A549 (cell line): ENCODE results near the gene RAB40A. TPM values are rescaled to one million over a fixed set of nuclear protein-coding genes. Genes with fewer than 3 reads are reported as not detected.
A peak's percentile ranks its signal among the peaks of the same experiment; 100 is the strongest.

Experiments used
- ATAC-seq, 2 experiments: fragments of 200-7000 bp in 1 of 2; fragments of >200 bp in 1 of 2; cut with Nextera tagmentation in 1 of 2; cut with Tn5 transposase in 1 of 2; 3 replicates each; pipeline versions ENCODE4 v1.8.0 to v1.9.1; 2018 to 2020; ENCODE audit warnings: mild to moderate bottlenecking in 1 of 2, moderate library complexity in 1 of 2
- CTCF ChIA-PET: fragments of 300-600 bp; sonication (Branson Sonifier 250); formaldehyde crosslinking; extraction: SDS; loops from one replicate; lab custom pipeline; 2021; ENCODE audit warnings: antibody characterized with exemption, inconsistent platforms; lab: Yijun Ruan, JAX
- POLR2A ChIA-PET: fragments of 350-600 bp; formaldehyde crosslinking; extraction: SDS; loops from one replicate; lab custom pipeline; 2021; ENCODE audit warnings: antibody characterized with exemption, inconsistent platforms; lab: Yijun Ruan, JAX
- DNase-seq, 2 experiments: peaks; one replicate each; pipeline versions ENCODE4 v3.0.0 to v3.0.0-alpha.2; 2011 to 2016; ENCODE audit warnings: low read depth in 1 of 2, low spot score in 1 of 2
- FAIRE-seq: peaks from 2 replicates; lab custom pipeline; 2011; peaks lifted over from hg19 to GRCh38; lab: Jason Lieb, UNC
- H3K27ac ChIP-seq, 2 experiments: fragments of >200 bp; sonication (Bioruptor Twin); formaldehyde crosslinking; 3 replicates each; pipeline ENCODE4 v1.5.1; 2016 to 2017
- H3K4me1 ChIP-seq: fragments of >200 bp; sonication (Bioruptor Twin); formaldehyde crosslinking; 3 replicates; pipeline ENCODE4 v1.6.1; 2016
- H3K4me2 ChIP-seq: fragments of >200 bp; sonication (Bioruptor Twin); formaldehyde crosslinking; 3 replicates; pipeline ENCODE4 v1.6.1; 2016
- H3K4me3 ChIP-seq: fragments of >200 bp; sonication (Bioruptor Twin); formaldehyde crosslinking; 3 replicates; pipeline ENCODE4 v1.5.1; 2016
- H3K9me3 ChIP-seq: fragments of >200 bp; sonication (Bioruptor Twin); formaldehyde crosslinking; 3 replicates; pipeline ENCODE4 v1.6.1; 2016
- CBX2 ChIP-seq: fragments of 200-600 bp; sonication (generic); IDR thresholded peaks from 2 replicates; pipeline ENCODE4 v1.6.1; 2016; ENCODE audit warnings: low read depth, mild to moderate bottlenecking, borderline replicate concordance
- EHF ChIP-seq: fragments of 250-450 bp; sonication (Bioruptor Pico); IDR thresholded peaks from 2 replicates; pipeline ENCODE4 v1.5.0; 2020; ENCODE audit warnings: mild to moderate bottlenecking
- EHMT2 ChIP-seq: fragments of 200-600 bp; sonication (generic); IDR thresholded peaks from 2 replicates; pipeline ENCODE4 v1.6.1; 2016; ENCODE audit warnings: antibody characterized with exemption, low read depth, mild to moderate bottlenecking, moderate library complexity
- ESRRA ChIP-seq: fragments of 150-350 bp; IDR thresholded peaks from 2 replicates; pipeline ENCODE4 v1.6.1; 2014; ENCODE audit warnings: mild to moderate bottlenecking, low read length, borderline replicate concordance
- FOXS1 ChIP-seq: fragments of 250-450 bp; sonication (Bioruptor Pico); IDR thresholded peaks from 2 replicates; pipeline ENCODE4 v1.5.0; 2020; ENCODE audit warnings: mild to moderate bottlenecking, moderate library complexity
- GATA3 ChIP-seq: IDR thresholded peaks from 2 replicates; pipeline ENCODE4 v1.6.1; 2012; ENCODE audit warnings: borderline replicate concordance
- HDAC2 ChIP-seq: fragments of 200-600 bp; sonication (generic); IDR thresholded peaks from 2 replicates; pipeline ENCODE4 v1.6.1; 2016
- HEYL ChIP-seq: fragments of 250-450 bp; sonication (Bioruptor Pico); IDR thresholded peaks from 2 replicates; pipeline ENCODE4 v1.8.0; 2021; ENCODE audit warnings: mild to moderate bottlenecking, moderate library complexity
- HOXA7 ChIP-seq: fragments of 250-450 bp; sonication (Bioruptor Pico); IDR thresholded peaks from 2 replicates; pipeline ENCODE4 v1.5.0; 2020; ENCODE audit warnings: mild to moderate bottlenecking, moderate library complexity
- HOXB5 ChIP-seq: fragments of 250-450 bp; sonication (Bioruptor Pico); IDR thresholded peaks from 2 replicates; pipeline ENCODE4 v1.5.0; 2020; ENCODE audit warnings: mild to moderate bottlenecking, moderate library complexity
- JUN ChIP-seq, 2 experiments: fragments of >200 bp; sonication (Bioruptor Twin); formaldehyde crosslinking; IDR thresholded peaks; 2 replicates in 1 of 2; 3 replicates in 1 of 2; pipeline ENCODE4 v1.6.1; 2016 to 2017
- JUNB ChIP-seq: fragments of >200 bp; sonication (Bioruptor Twin); formaldehyde crosslinking; IDR thresholded peaks from 2 replicates; pipeline ENCODE4 v1.6.1; 2016
- KDM1A ChIP-seq: fragments of 200-600 bp; sonication (generic); IDR thresholded peaks from 2 replicates; pipeline ENCODE4 v1.6.1; 2016; ENCODE audit warnings: low read depth, mild to moderate bottlenecking
- MAFK ChIP-seq: fragments of 450-650 bp; IDR thresholded peaks from 2 replicates; pipeline ENCODE4 v1.6.1; 2014; ENCODE audit not compliant: partially characterized antibody
- MYC ChIP-seq: IDR thresholded peaks from 2 replicates; pipeline ENCODE4 v1.6.1; 2012; ENCODE audit warnings: mild to moderate bottlenecking, inconsistent platforms, low read length, improper control_type of control experiment, borderline replicate concordance
- NR3C1 ChIP-seq: fragments of >200 bp; sonication (Bioruptor Twin); formaldehyde crosslinking; IDR thresholded peaks from 3 replicates; pipeline ENCODE4 v1.6.1; 2017
- RAD21 ChIP-seq, 2 experiments: fragments of >200 bp in 1 of 2; sonication (Bioruptor Twin) in 1 of 2; formaldehyde crosslinking in 1 of 2; IDR thresholded peaks in 1 of 2; conservative IDR thresholded peaks in 1 of 2; 2 replicates in 1 of 2; 3 replicates in 1 of 2; pipeline ENCODE4 v1.6.1; 2012 to 2018; ENCODE audit warnings: inconsistent platforms in 1 of 2
- RCOR1 ChIP-seq: fragments of 150-350 bp; IDR thresholded peaks from 2 replicates; pipeline ENCODE4 v1.6.1; 2014; ENCODE audit warnings: antibody characterized with exemption, low read length, low read depth
- RFX5 ChIP-seq: fragments of 450-650 bp; IDR thresholded peaks from 2 replicates; pipeline ENCODE4 v1.7.1; 2014; ENCODE audit warnings: antibody characterized with exemption, mild to moderate bottlenecking, moderate library complexity
- RNF2 ChIP-seq: fragments of 200-600 bp; sonication (generic); IDR thresholded peaks from 2 replicates; pipeline ENCODE4 v1.6.1; 2016; ENCODE audit warnings: low read depth, mild to moderate bottlenecking, antibody characterized with exemption, moderate library complexity, borderline replicate concordance
- TFCP2L1 ChIP-seq: fragments of 250-450 bp; sonication (Bioruptor Pico); IDR thresholded peaks from 2 replicates; pipeline ENCODE4 v1.5.0; 2021; ENCODE audit warnings: mild to moderate bottlenecking
- TP53 ChIP-seq: fragments of 250-450 bp; sonication (Bioruptor Pico); IDR thresholded peaks from 2 replicates; pipeline ENCODE4 v1.5.0; 2021; ENCODE audit warnings: mild to moderate bottlenecking, moderate library complexity
- ZC3H11A ChIP-seq: fragments of 450-650 bp; IDR thresholded peaks from 2 replicates; pipeline ENCODE4 v1.6.1; 2014; ENCODE audit warnings: antibody characterized with exemption, mild to moderate bottlenecking
- ZFP36 ChIP-seq: fragments of 450-650 bp; IDR thresholded peaks from 2 replicates; pipeline ENCODE4 v1.6.1; 2014; ENCODE audit warnings: borderline replicate concordance; ENCODE audit not compliant: partially characterized antibody
- ZNF302 ChIP-seq: fragments of 250-450 bp; sonication (Bioruptor Pico); IDR thresholded peaks from 2 replicates; pipeline ENCODE4 v1.9.0; 2021; ENCODE audit warnings: inconsistent platforms, mild to moderate bottlenecking, moderate library complexity
- WGBS: methylation state at CpG from one replicate; pipeline ENCODE4 v1.1.6; 2017; ENCODE audit errors: missing lambda C conversion rate; 5-methylcytosine and 5-hydroxymethylcytosine counted together
- polyA plus RNA-seq, 4 experiments: library from polyadenylated mRNA; depleted of rRNA in 3 of 4; stranded (reverse); fragments of >200 nt; fragmentation: RNase III in 1 of 4; extraction: RNeasy Plus Mini Kit Qiagen cat#74134 plus additional on column Dnase treatment in 1 of 4; gene quantifications; 2 replicates in 3 of 4; 3 replicates in 1 of 4; pipeline ENCODE4 v1.2.3, GENCODE V29; 2011 to 2017
- TF ChIP-seq, protein P1 (sequence below): fragments of 250-450 bp; sonication (Bioruptor Pico); IDR thresholded peaks from 2 replicates; pipeline ENCODE4 v1.5.0; 2020; ENCODE audit warnings: low read depth, mild to moderate bottlenecking, moderate library complexity
- TF ChIP-seq, protein P2 (sequence below): IDR thresholded peaks from 2 replicates; pipeline ENCODE4 v1.6.1; 2012; ENCODE audit warnings: low read depth, borderline replicate concordance
- TF ChIP-seq, protein P3 (sequence below): fragments of 200-600 bp; sonication (generic); IDR thresholded peaks from 2 replicates; pipeline ENCODE4 v1.6.1; 2016; ENCODE audit warnings: antibody characterized with exemption, mild to moderate bottlenecking, moderate library complexity

The RAB40A gene
- polyA plus RNA-seq, 2 of the 4 experiments (the other 2 are of a cell fraction), result 0.03 TPM; not detected in 1

DNA sequence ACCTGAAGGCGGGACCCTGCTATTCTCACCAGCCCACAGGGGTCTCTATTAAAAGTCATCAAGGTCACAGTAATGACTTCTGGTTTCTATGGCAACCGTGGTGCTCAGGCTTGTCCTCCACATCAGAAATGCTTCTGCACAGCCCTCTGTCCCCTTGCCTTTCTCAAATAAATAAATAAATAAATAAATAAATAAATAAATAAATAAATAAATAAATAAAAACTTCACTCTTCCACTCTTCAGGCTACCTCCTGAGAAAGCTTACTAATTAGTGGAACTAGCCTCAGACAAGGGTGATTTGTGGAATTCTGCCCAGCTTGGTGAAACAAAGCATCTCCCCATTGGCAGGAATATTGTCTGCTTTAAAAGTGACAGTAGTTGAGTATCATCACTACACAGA, 5.5 kb upstream of the RAB40A start:
- DNase-seq, result no peak
- peak; percentile 67 for TF ChIP-seq ZC3H11A
- TF ChIP-seq HEYL (CRISPR knock-in tag), result no peak
- TF ChIP-seq, all 56 proteins: peak for 1
- WGBS, result 34% methylated on average over 2 of the region's 2 CpGs
- Histone ChIP-seq H3K27ac (no peak overlapping the region), H3K4me1 (no peaks in the 10 kb centered on the region), H3K9me3 (no peaks in the 10 kb centered on the region), H3K4me3 (no peak overlapping the region), H3K4me2 (no peak overlapping the region)
- ChIA-PET POLR2A (no interaction called here), CTCF (interaction anchor here (0.7 to 2.1 kb wide), 2 partner anchors 8 to 611 kb away, joined by 3 to 9 read pairs; no protein-coding TSS in a partner anchor)
- no peak for FAIRE-seq
- no peak for ATAC-seq

DNA sequence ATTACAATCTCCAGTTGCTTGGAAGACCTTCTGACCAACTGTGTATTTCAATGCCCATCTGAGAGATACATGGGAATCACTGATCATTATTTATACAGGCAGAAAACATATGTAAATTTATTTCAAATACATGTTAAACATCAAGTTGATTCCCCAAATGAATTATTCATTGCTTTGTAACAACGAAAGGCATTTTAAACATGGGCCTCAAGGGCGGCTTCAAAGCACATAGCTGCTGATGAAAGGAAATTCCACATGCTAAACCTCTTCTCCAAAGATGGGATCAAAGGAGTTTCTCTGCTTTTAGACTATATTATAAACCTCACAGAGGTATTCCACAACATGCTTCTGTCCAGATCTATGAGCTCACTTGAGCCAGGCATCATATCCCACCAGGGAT, 4.3 kb upstream of the RAB40A start:
- WGBS, result 34% methylated on average over 2 of the region's 2 CpGs
- CTCF ChIA-PET, result interaction anchor here (2.1 kb wide), 1 partner anchor 10 kb away, joined by 9 read pairs; no protein-coding TSS in a partner anchor

DNA sequence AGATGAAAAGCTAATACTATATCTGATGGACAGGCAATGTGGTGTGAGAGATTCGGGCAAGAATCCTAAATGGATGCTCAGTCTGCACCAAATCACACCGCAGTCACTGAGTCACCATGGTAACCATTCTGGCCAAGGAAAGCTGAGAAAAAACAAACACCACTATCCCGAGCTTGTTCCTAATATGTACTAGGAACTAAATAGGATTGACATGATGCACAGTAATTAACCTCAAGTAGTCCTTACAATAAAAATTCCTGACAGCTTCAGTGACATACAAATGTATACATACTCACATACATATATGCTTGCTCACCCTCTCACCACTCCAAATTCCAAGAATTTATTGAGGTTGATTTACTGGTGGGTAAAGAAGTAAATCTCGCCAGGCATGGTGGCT, 1.1 kb upstream of the RAB40A start:
- FAIRE-seq (no peak), ATAC-seq (no peak)
- WGBS, result 27% methylated on average over 4 of the region's 4 CpGs
- H3K4me3 ChIP-seq, result no peak overlapping the region
- TF ChIP-seq CBX2 (no peak), TP53 (CRISPR knock-in tag) (no peak), JUNB (no peak), KDM1A (no peak), RNF2 (no peak), FOXS1 (CRISPR knock-in tag) (no peak), HOXB5 (CRISPR knock-in tag) (no peak), NR3C1 (no peak), RAD21 (conservative IDR thresholded peaks at IDR 0.05 in 1 of 2, IDR thresholded peaks at IDR 0.05 in 1 of 2) (no peak), RCOR1 (no peak), ZC3H11A (no peak), ZFP36 (no peak), GATA3 (no peak), JUN (IDR thresholded peaks at IDR 0.05) (no peak), MYC (no peak), ZNF302 (CRISPR knock-in tag) (no peak)
- TF ChIP-seq, protein P1, sequence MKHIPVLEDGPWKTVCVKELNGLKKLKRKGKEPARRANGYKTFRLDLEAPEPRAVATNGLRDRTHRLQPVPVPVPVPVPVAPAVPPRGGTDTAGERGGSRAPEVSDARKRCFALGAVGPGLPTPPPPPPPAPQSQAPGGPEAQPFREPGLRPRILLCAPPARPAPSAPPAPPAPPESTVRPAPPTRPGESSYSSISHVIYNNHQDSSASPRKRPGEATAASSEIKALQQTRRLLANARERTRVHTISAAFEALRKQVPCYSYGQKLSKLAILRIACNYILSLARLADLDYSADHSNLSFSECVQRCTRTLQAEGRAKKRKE (CRISPR knock-in tag), result no peak
- TF ChIP-seq, all 56 proteins: peak for 0
- DNase-seq, result no peak
- H3K9me3 ChIP-seq, result no peaks in the 10 kb centered on the region
- no peak overlapping the region for H3K4me2 ChIP-seq
- H3K4me1 ChIP-seq, result no peaks in the 10 kb centered on the region
- ChIA-PET CTCF (interaction anchor here (0.7 kb wide), 1 partner anchor 110 kb away, joined by 3 read pairs; no protein-coding TSS in a partner anchor), POLR2A (no interaction called here)
- no peak overlapping the region for H3K27ac ChIP-seq

More for the DNA sequence above, 4.3 kb upstream of the RAB40A start:
- POLR2A ChIA-PET, result no interaction called here
- Histone ChIP-seq H3K4me1 (no peaks in the 10 kb centered on the region), H3K9me3 (no peaks in the 10 kb centered on the region), H3K4me3 (no peak overlapping the region), H3K4me2 (no peak overlapping the region), H3K27ac (no peak overlapping the region)
- FAIRE-seq, result peak; percentile 46
- DNase-seq, result no peak
- TF ChIP-seq TFCP2L1 (CRISPR knock-in tag) (no peak), NR3C1 (no peak), HDAC2 (no peak), HOXA7 (CRISPR knock-in tag) (no peak), RFX5 (no peak), EHMT2 (no peak), EHF (no peak), KDM1A (no peak), ESRRA (no peak), MAFK (no peak)
- TF ChIP-seq, protein P2, sequence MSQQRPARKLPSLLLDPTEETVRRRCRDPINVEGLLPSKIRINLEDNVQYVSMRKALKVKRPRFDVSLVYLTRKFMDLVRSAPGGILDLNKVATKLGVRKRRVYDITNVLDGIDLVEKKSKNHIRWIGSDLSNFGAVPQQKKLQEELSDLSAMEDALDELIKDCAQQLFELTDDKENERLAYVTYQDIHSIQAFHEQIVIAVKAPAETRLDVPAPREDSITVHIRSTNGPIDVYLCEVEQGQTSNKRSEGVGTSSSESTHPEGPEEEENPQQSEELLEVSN, result no peak
- TF ChIP-seq, protein P3, sequence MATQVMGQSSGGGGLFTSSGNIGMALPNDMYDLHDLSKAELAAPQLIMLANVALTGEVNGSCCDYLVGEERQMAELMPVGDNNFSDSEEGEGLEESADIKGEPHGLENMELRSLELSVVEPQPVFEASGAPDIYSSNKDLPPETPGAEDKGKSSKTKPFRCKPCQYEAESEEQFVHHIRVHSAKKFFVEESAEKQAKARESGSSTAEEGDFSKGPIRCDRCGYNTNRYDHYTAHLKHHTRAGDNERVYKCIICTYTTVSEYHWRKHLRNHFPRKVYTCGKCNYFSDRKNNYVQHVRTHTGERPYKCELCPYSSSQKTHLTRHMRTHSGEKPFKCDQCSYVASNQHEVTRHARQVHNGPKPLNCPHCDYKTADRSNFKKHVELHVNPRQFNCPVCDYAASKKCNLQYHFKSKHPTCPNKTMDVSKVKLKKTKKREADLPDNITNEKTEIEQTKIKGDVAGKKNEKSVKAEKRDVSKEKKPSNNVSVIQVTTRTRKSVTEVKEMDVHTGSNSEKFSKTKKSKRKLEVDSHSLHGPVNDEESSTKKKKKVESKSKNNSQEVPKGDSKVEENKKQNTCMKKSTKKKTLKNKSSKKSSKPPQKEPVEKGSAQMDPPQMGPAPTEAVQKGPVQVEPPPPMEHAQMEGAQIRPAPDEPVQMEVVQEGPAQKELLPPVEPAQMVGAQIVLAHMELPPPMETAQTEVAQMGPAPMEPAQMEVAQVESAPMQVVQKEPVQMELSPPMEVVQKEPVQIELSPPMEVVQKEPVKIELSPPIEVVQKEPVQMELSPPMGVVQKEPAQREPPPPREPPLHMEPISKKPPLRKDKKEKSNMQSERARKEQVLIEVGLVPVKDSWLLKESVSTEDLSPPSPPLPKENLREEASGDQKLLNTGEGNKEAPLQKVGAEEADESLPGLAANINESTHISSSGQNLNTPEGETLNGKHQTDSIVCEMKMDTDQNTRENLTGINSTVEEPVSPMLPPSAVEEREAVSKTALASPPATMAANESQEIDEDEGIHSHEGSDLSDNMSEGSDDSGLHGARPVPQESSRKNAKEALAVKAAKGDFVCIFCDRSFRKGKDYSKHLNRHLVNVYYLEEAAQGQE, result no peak
- no peak for ATAC-seq
